Kidney (tissue), 14 donors: ENCODE data around the gene PPP1R9B. TPM values are rescaled to one million over a fixed set of nuclear protein-coding genes. Genes with fewer than 3 reads are reported as not detected.

Experiments used
- DNase-seq, 5 donors: peaks; one replicate each; pipeline ENCODE4 v3.0.0-alpha.2; 2013 to 2020
- FAIRE-seq: peaks from 2 replicates; lab custom pipeline; 2012; peaks lifted over from hg19 to GRCh38; lab: Jason Lieb, UNC
- H3K27ac ChIP-seq, 2 donors: one replicate each; pipeline ENCODE4 v1.7.0; 2013; ENCODE audit warnings: low read depth in 2 of 2, low read length in 2 of 2, inconsistent platforms in 1 of 2
- H3K27me3 ChIP-seq: one replicate; pipeline ENCODE4 v1.7.1; 2013; ENCODE audit warnings: low read length, inconsistent platforms; ENCODE audit not compliant: control insufficient read depth, insufficient read depth
- H3K36me3 ChIP-seq, 3 donors: one replicate each; pipeline versions ENCODE4 v1.7.0 to v1.7.1; 2013; ENCODE audit warnings: low read length in 3 of 3, control low read depth in 1 of 3, inconsistent platforms in 1 of 3; ENCODE audit not compliant: insufficient read depth in 3 of 3, control insufficient read depth in 2 of 3
- H3K4me1 ChIP-seq, 3 donors: one replicate each; pipeline versions ENCODE4 v1.7.0 to v1.7.1; 2013; ENCODE audit warnings: low read length in 3 of 3, inconsistent platforms in 1 of 3, low read depth in 1 of 3; ENCODE audit not compliant: control insufficient read depth in 2 of 3, insufficient read depth in 2 of 3
- H3K4me3 ChIP-seq, 3 donors: one replicate each; pipeline versions ENCODE4 v1.7.0 to v1.8.1; 2013; ENCODE audit warnings: low read length in 3 of 3, control low read depth in 1 of 3, inconsistent platforms in 1 of 3
- H3K9ac ChIP-seq, 3 donors: one replicate each; pipeline versions ENCODE4 v1.7.0 to v1.7.1; 2013; ENCODE audit warnings: low read length in 3 of 3, control low read depth in 1 of 3, inconsistent platforms in 1 of 3
- H3K9me3 ChIP-seq, 3 donors: one replicate each; pipeline versions ENCODE4 v1.7.0 to v1.7.1; 2013; ENCODE audit warnings: low read length in 3 of 3, control low read depth in 1 of 3, inconsistent platforms in 1 of 3; ENCODE audit not compliant: control insufficient read depth in 2 of 3, insufficient read depth in 1 of 3
- CTCF ChIP-seq: IDR thresholded peaks from 3 replicates; pipeline ENCODE4 v1.5.1; 2012; ENCODE audit warnings: mild to moderate bottlenecking, moderate library complexity, borderline replicate concordance; ENCODE audit not compliant: insufficient read depth; ENCODE audit errors: extremely low read depth
- intact Hi-C: fragments of 100-400 bp; cut with DNase I; formaldehyde crosslinking; loops from one replicate; pipeline ENCODE4 v1.11.1; 2022
- polyA plus RNA-seq: library from polyadenylated mRNA; stranded (reverse); fragments of 350-450 nt; fragmentation: Illumina TruSeq; extraction: RNeasy Lipid Tissue Mini Kit (QIAGEN cat#74804); gene quantifications from one replicate; pipeline ENCODE4 v1.2.3, GENCODE V29; 2014; ENCODE audit warnings: low read depth, low replicate concordance; ENCODE audit not compliant: insufficient read depth
- total RNA-seq: library from RNA; stranded (reverse); fragmentation: NEBNext Ultra II Directional; extraction: Animal tissue kit (Norgen Biotek cat#: 25700); gene quantifications from one replicate; pipeline ENCODE4 v1.2.1, GENCODE V29; 2021
- donor health status: control.
- donor health status: control.
- donor health status: control.
- donor health status: control.
- donor health status: control.
- donor health status: DM: yes; HTN: yes; CAD: no.
- donor health status: Normal renal cell carcinoma (clear cell type).

Gene PPP1R9B
- total and polyA plus RNA-seq, 2 donors from 2014 or later = 17.1 to 64.4 TPM

DNA sequence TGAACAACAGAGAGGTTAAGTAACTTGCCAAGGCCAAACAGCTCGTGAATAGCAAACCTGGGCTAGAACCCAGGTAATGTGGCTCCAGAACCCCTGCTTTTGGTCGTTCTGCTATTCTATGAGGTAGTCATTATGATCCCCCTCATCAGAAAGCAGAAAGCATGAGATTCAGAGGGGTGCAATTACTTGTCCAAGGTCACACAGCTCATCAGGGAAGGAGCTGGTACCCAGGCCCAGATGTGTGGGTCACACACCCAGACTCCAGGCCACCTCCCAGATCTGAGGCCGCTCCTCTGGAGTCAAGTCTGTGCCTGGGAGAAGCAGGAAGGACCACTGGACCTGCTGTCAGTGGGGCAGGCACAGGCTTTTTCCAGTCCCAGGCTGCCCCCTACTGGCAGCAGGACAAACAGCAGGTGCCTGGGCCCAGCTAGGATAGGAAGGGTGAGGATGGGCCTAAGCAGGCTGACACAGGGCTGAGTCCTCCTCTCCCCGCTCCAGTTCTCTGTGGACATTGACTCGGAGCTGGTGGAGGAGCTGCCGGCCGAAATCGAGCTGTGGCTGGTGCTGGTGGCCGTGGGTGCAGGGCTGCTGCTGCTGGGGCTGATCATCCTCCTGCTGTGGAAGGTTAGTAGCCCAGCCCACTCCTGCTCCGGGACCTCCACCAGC, 63.1 kb downstream of the PPP1R9B start:
- TF ChIP-seq CTCF = peak; percentile 93

More for the DNA sequence above, 63.1 kb downstream of the PPP1R9B start:
- H3K36me3 ChIP-seq = peaks cover 0 to 16% (median 3%) of the 10 kb centered on the region in 3 donors
- no peak overlapping the region for H3K27ac ChIP-seq
- intact Hi-C loops = loop anchor here (10.0 kb wide), 1 partner anchor 63 kb away; no protein-coding TSS in a partner anchor
- no peaks in the 10 kb centered on the region for H3K27me3 ChIP-seq
- no peaks in the 10 kb centered on the region for H3K4me1 ChIP-seq
- H3K9me3 ChIP-seq = no peaks in the 10 kb centered on the region
- FAIRE-seq (no peak), DNase-seq (peak; percentile 54 to 89 (median 85))
- H3K9ac ChIP-seq = no peak overlapping the region
- H3K4me3 ChIP-seq = no peak overlapping the region

Other genes with a start within 250 kb of the PPP1R9B start
- 0.44 TPM for gene DLX4, start 181.5 kb downstream of the PPP1R9B start, total RNA-seq
- gene DLX4, start 181.5 kb downstream of the PPP1R9B start, polyA plus RNA-seq = not detected
- 0.41 TPM for gene DLX3, start 155.5 kb downstream of the PPP1R9B start, total RNA-seq
- gene DLX3, start 155.5 kb downstream of the PPP1R9B start, polyA plus RNA-seq = 0.47 TPM
- gene ITGA3, start 94.6 kb downstream of the PPP1R9B start, total RNA-seq = 367 TPM
- gene ITGA3, start 94.6 kb downstream of the PPP1R9B start, polyA plus RNA-seq = 117 TPM
- gene PDK2, start 55.3 kb downstream of the PPP1R9B start, total RNA-seq = 41.9 TPM
- 121 TPM for gene PDK2, start 55.3 kb downstream of the PPP1R9B start, polyA plus RNA-seq
- 5.0 TPM for gene SAMD14, start 20.5 kb downstream of the PPP1R9B start, total RNA-seq
- gene SAMD14, start 20.5 kb downstream of the PPP1R9B start, polyA plus RNA-seq = 3.7 TPM
- gene SGCA, start 15.3 kb upstream of the PPP1R9B start, total RNA-seq = 4.2 TPM
- gene SGCA, start 15.3 kb upstream of the PPP1R9B start, polyA plus RNA-seq = 5.5 TPM
- gene COL1A1, start 51.0 kb upstream of the PPP1R9B start, total RNA-seq = 142 TPM
- 9.2 TPM for gene COL1A1, start 51.0 kb upstream of the PPP1R9B start, polyA plus RNA-seq
- gene TMEM92, start 123.8 kb upstream of the PPP1R9B start, total RNA-seq = 2.4 TPM
- not detected for gene TMEM92, start 123.8 kb upstream of the PPP1R9B start, polyA plus RNA-seq
- gene XYLT2, start 195.4 kb upstream of the PPP1R9B start, total RNA-seq = 30.0 TPM
- gene XYLT2, start 195.4 kb upstream of the PPP1R9B start, polyA plus RNA-seq = 21.2 TPM
- 54.0 TPM for gene MRPL27, start 222.5 kb upstream of the PPP1R9B start, total RNA-seq
- gene MRPL27, start 222.5 kb upstream of the PPP1R9B start, polyA plus RNA-seq = 227 TPM
- gene EME1, start 222.6 kb upstream of the PPP1R9B start, total RNA-seq = 1.0 TPM
- not detected for gene EME1, start 222.6 kb upstream of the PPP1R9B start, polyA plus RNA-seq
- gene LRRC59, start 246.8 kb upstream of the PPP1R9B start, total RNA-seq = 61.7 TPM
- gene LRRC59, start 246.8 kb upstream of the PPP1R9B start, polyA plus RNA-seq = 37.0 TPM